ENCODE results near the gene CD300LF.

CD300LF gene

DNA sequence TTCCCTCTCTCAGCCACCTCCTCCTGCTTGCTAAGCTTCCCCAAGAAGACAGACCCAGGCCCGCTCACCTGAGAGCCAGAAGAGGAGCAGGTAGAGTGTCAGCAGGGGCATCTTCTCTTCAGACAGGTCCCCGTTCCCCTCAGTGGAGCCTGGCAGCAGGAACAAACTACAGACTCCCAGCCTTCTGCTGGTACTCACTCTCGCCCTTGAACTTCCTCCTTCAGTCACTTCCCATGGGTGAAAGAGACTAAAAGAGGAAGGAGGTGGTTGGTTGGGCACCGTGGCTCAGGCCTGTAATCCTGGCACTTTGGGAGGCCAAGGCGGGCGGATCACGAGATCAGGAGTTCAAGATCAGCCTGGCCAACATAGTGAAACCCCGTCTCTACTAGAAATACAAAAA is at the start of gene CD300LF:
TSS of gene CD300LF (minus strand) at position 168 of the 400 bp plus-strand sequence. CDS start at position 111, 57 bp downstream.
- no peak for DNase-seq

DNA sequence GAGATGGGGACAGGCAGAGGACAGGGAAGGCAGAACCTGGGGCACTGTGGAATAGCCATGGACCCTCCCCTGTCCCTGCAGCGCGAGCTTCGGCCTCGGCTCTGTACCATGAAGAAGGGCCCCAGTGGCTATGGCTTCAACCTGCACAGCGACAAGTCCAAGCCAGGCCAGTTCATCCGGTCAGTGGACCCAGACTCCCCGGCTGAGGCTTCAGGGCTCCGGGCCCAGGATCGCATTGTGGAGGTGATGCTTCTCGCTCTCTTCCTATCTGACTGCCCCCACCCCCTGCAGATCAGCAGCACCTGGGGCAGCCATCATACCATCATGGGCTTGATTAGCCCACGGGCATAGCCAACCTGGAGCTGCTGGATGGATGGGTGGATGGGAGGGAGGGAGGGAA is 49.2 kb upstream of the CD300LF start:
- DNase-seq = no peak

DNA sequence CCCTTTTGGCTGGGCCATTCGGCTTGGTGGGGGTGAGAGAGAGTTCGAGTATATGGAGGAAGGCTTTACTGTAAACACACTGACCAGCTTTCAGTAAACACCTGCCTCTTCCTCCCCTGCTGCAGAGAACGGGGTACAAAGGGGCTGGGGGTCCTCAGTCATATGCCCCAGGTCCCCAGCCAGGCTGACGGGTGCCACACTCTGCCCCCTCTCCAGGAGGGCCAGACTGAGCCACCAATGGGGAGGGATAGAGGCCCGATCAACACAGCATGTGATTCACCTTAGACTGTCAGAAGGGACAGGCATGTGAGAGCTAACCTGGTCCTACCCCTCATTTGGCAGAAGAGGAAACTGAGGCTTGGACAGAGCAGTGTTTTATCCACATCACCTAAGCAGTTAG is 48.7 kb upstream of the CD300LF start:
- DNase-seq = no peak

DNA sequence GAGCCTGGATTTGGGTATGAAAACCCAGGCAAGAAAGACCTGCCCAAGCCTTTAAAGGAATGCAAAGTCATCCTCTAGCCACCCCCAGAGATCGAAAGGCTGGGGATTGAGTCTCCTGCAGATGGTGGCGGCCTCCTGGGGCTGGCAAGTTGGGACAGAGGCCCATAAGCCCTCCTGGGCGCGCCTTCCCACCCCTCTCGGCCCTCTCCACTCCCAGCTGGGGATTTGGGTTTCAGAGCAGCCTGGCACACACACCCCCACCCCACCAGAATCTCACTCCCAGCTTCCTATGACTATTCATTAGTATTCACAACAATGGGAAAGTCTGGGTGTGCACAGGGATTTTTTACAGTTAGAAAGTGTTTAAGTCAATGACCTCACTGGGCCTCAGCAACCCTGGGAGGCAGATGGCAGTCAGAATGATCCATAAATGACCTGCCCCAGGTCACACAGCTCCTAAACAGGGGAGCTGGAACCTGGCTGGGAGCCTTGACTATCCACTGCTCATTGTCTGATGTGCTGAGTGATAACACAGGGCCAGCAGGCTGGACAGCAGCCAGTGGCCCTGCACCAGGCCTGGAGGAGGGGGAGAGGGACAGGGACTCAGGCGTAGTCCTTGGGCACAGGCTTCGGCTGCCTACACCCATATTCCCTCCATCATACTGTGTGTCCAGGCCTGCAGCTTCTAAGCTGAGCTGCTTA is 47.8 kb upstream of the CD300LF start:
- no peak for DNase-seq

DNA sequence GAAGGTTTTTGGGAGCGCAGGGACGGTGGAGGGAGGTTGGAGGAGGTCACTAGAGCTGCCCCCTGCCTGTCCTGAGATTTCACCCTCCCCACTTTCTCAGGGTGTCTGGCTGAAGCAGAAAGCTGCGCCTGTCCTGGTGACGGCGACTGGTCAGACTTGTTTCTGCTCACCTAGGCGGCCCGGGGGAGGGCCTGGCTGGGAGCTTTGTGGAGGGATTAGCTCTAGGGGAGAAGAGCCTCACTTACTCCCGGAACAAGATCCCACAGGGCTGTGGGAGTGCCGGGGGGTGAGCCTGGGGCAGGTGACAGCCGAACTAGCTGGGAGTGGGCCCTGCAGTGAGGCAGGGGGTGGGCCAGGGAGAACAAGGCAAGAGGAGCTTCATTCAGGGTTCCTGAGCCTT is 47.2 kb upstream of the CD300LF start:
- no peak for DNase-seq

DNA sequence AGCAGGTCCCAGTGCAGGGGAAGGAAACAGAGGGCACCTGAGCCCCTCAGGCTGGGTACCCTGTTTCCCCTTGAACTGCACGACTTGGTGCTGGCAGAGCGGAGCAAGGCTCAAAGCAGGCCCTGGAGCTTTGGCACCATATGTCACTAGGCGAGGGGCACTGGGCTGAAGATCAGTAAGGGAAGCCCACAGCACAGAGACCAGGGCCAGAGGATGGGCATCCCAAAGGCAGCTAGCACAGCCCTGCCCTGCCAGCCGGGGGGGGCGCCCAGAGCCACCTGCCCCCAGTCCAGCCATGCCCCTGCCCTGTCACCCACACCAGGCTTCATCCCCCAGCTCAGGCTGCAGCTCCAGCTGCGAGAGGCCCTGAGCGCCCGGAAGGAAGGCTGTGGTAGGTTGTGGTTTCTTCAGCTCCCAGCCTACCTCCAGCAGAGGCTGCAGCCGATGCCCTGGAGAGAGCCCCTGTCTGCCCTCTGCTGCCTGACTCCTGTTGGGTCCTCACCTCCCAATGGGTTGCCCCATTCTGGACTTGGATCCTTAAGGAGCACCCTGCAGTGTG is 46.6 kb upstream of the CD300LF start:
- DNase-seq = peak; percentile 81

DNA sequence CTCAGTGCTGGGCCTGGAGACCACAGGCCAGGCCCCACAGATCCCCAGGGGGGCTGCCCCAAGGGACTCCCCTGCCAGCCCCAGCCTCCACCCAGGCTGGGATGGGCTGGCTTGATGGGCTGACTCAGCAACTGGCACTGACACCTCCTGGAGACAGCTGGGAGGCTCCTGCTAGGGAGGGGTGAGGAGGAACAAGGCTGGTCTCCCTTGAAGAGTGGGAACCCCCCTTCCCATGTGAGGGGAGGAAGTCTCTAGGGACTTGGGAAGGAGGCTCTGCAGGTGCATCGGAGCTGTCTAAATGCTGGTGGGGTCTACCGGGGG is 46.1 kb upstream of the CD300LF start:
- peak; percentile 51 for DNase-seq

DNA sequence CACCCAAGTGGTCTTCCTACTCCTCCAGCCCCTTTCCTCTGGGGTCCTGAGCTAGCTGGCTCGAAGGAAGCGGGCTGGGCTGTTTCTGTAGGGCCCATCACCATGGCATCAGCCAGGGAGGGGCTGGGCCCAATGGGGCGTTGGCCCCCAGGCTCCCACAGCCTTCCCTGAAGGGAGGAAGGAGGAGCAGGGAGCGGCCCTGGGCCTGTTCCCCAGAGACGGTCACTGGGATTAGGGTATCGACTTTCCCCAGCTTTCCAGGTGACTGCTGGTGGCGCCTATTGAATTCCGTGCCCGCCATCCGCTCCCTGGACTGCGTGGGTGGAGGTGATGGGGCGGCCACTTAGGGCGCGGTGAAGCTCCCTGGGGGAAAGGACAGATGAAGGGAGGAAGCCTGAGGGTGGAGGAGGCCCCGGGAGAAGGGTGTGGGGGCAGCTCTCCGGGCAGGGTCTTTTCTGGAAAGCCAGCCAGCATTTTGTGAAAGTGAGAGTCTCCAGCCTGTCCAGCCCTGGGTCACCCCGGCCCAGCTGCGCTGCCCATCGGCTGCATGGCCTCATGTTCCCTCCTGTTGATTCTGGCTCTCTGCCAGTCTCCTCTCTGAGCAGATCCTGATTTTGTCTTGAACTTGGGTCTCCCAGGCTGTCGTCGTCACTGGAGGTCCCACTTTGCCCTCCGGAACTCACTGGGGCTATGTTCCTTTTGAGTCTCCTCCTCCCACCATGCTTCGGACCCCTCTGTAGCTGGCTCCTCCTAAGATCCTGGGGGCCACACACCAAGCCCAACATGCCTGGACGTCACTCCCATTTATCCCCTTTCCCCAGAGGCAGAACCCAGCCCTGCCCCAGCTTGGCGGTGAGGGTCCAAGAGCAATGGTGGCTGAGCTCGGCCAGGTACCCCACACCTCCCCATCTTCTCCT is 45.5 kb upstream of the CD300LF start:
- no peak for DNase-seq

DNA sequence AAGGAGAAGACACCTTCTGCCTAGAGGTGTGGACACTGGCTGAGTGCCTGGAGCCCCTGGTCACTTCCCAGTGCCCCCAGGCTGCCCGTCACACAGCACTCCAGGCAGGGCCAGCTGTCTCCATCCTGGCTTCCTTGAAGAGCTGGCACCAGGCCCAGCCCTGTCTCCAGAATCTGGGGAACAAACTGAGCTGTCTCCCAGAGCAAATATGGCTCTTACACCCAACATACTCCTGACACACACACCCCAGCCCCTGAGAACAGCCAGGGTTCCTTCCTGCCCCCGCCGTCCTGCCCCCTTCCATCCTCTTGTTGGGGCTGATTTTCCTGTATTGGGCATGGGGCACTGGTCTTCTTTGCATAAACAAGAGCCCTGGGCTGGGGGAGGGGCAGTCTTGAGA is 44.8 kb upstream of the CD300LF start:
- DNase-seq = no peak

DNA sequence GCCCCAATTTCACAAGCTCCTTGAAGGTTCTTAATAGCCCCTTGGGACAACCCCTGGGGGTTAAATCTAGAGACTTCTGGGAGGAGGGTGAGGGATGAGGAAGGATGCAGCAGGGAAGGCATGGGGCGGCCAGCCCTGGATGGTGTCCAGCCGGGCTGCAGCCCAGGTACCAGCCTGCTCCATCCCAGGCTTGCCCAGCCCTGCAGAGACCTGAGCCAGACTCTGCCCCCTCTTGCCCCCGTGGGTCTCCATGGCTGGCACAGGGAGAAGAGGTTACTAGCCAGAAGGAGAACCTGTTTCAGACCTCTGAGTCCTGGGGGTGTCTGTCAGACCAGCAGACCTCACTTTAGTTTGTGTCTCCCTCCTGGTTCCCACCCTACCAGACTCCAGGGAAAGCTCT is 44.2 kb upstream of the CD300LF start:
- no peak for DNase-seq

DNA sequence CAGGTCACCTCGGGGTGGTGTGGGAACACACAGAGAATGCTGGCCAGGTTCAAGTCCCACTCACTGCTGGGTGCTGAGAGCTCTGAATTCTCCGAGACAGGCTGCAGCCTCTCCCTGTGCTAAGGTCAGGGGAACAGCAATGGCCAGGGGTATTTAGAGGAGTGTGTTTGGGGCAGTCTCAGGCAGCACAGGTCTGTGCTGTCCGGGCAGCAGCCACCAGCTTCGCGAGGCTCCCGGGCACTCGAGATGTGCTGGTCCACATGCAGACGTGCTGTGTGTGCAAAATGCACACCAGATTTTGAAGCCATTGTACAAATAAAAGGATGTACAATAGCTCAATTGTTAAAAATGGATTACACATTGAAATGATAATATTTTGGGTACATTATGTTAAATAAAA is 42.8 kb upstream of the CD300LF start:
- no peak for DNase-seq

DNA sequence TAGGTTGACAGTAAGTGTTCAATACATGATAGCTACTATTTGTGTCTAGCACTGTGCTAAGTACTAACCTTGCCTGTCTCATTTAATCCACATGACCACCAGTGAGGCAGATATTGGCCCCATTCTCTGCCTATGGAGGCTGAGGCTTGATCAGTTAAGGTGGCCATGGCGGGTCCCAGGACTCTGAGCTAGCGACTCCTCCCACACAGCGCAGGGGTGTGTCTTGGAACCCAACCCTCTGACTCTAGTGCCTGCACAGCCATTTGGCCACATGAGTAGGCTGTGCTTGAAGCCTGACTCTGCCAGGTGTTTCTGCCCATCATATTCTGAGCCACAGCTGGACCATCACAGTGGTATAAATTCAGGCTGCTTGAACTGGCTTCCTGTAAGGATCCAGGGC is 42.1 kb upstream of the CD300LF start:
- DNase-seq = no peak

DNA sequence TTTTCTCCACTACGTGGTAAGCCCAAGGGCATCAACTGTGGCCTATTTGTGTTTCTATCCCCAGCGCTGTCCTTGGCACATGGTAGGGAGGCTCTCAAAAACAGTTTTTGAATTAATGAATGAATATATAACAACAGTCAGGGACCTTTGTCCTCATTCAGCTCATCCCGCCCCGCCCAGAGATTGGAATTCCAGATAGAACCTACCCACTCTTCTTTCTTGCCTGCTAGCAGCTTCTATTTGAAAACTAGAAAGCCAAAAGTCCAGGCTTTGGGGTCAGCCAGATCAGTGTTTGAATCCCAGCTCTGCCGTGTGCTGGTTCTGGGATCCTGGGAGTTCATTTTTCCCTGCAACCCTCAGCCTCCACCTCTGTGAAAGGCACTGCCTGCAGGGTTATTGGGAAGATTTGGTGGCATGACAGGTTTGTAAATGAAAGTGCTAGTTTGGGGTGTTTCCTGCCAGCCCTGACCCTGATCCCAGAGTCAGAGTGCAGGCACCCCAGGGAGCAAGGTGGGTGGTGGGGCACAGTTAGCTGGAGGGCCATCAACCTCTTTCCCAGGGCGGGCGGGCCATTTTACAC is 40.2 kb upstream of the CD300LF start:
- DNase-seq = no peak

DNA sequence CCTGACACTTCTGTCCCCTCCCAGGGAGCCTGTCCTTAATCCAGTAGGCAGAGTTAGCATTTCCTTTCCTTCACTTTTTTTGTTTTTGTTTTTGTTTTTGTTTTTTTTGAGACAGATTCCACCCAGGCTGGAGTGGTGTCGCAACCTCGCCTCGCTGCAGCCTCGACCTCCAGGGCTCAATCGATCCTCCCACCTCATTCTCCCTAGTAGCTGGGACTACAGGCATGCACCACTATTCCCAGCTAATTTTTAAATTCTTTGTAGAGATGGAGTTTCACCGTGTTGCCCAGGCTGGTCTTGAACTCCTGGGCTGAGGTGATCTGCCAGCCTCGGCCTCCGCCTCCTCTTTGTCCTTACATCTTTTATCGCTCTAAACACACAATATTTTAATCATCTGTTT is 39.7 kb upstream of the CD300LF start:
- DNase-seq = no peak

DNA sequence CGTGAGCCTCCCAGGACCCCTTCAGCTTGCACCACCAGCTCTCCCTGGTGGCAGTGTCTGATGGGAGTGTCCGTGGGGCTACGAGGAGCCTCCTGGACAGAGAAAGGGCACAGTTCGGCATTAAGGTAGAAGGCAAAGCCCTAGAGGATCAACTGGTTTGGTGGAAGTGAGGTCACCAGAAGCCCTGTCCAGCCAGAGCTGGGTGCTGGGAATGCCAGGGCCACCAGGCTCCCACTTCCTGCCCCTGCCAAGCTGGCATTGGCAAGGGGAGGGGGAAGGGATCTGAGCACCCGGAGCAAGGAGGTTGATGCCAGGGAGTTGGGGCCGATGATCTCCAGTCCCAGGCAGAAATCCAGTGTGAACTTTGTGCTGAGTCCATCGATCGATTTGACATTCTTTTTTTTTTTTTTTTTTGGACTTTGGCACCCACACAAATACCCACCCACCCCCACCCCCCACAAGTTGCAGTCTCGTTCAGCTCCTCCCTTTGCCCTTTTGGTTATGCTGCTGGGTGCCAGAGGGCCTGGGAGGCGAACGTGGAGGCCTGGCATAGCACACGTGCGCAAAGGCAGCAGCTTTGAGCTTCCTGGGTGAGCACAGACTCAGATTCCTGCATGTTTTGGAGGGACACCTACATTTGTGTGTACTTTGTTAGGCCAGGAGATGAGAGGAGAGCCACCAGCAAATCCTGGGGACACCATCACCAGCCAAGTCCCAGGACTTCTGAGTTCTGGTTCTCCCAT is 37.8 kb upstream of the CD300LF start:
- DNase-seq = no peak

DNA sequence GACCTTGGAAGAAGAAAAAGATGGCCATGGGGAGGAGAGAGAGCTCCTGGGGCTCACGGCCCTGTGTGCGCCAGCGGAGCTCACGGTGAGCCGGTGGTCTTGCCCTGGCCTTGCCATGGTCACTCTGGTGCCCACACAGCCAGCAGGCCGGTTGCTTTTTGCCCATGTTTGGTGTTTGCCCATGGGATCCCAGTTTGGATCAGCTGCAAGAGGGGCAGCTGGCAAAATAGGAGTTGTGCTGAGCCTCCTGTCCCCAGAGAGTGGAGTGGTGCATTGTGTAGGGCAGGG is 37.3 kb upstream of the CD300LF start:
- no peak for DNase-seq

DNA sequence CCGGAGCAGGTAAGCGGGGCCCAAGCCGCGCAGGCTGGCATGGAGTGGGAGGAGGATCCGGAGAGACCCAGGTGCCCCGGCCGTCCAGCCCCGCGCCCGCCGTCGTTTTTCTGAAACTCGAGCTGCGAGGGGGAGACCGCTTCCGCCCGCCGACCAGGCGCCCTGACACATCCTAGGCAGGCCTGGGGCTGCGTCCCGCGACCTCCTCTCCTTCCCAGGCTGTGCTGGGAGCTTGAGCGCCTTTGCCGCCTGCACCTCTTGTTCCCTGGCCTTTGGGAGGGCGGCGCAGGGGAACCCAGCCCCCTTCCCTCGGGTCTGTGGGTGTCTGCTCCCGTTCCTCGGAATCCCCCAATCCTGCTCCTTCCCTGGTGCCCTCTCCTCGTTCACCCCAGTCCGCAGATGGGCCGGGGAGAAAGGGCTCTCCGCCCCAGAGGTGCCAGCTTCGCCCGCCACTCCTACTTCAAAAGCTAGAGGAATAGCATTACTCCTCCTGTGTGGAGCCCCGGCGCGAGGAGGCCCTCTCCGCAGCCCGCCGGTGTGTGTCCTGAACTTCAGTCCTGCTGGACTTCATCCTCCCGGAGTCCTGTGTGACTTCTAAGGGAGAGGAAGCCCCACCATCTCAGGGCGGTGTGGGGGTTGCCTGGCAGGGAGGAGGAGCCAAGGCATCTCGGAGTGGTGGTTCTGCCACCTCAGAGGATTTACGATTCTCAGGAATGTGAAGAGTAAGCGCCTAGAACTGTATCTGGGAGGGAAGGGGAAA is 36.7 kb upstream of the CD300LF start:
- DNase-seq = peak; percentile 61

DNA sequence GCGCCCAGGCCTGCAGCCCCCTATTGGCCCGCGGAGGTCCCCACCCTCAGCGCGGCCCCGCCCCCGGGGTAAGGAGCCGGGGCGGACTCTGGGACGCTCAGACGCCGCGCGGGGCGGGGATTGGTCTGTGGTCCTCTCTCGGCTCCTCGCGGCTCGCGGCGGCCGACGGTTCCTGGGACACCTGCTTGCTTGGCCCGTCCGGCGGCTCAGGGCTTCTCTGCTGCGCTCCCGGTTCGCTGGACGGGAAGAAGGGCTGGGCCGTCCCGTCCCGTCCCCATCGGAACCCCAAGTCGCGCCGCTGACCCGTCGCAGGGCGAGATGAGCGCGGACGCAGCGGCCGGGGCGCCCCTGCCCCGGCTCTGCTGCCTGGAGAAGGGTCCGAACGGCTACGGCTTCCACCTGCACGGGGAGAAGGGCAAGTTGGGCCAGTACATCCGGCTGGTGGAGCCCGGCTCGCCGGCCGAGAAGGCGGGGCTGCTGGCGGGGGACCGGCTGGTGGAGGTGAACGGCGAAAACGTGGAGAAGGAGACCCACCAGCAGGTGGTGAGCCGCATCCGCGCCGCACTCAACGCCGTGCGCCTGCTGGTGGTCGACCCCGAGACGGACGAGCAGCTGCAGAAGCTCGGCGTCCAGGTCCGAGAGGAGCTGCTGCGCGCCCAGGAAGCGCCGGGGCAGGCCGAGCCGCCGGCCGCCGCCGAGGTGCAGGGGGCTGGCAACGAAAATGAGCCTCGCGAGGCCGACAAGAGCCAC is 36.0 kb upstream of the CD300LF start, which contains the start of gene NHERF1:
TSS of gene NHERF1 (plus strand) at position 100 of the 750 bp plus-strand sequence. CDS start at position 319, 219 bp downstream.
- DNase-seq = peak; percentile 97

DNA sequence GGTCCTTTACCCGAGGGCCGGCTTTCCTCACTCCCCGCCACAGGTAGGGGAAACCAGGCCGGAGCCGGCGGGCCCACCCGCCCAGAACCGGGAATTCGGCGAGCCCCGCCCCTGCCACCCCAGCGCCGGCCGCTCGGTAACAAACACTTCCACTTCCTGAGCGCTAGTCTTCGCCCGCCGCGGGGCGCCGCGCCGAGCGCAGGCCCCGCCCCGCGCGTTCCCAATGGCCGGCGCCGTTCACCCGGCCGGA is 35.5 kb upstream of the CD300LF start:
- no peak for DNase-seq

DNA sequence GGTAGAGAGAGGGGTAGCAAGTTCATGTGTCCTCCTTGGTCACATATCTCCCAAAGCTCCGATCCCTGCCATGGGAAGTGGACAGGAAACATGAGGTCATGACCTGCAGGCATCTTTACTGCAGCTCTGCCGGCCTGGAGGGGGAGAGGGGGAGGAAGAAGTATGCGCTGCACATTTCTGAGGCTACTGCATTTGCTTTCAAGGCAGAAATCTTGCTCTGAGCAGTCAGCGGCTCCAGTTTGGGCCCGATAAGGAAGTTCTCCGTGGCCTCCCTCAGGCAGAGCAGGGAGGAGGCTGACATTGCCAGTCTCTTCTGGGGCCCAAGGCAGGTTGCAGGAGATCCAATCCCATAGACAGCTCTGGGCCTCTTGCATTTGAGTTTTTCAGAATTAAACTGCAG is 34.2 kb upstream of the CD300LF start:
- no peak for DNase-seq

DNA sequence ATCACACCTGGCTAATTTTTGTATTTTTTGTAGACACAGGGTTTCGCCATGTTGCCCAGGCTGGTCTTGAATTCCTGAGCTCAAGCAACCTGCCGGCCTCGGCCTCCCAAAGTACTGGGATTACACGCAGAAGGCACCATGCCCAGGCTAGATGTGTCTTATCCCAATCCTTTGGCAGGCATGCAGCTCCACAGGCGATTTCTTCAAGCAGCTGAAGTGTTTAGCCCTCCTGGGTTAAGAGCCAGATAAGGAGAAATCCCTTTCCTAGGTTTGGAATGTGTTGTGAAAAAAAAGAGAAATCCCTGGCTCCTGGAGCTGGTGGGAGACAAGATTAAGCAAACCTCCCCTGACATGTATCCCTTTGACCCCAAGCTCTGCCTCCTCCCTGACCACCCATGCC is 33.7 kb upstream of the CD300LF start:
- DNase-seq = no peak
